ENCODE results near the gene UHRF1.

DNA sequence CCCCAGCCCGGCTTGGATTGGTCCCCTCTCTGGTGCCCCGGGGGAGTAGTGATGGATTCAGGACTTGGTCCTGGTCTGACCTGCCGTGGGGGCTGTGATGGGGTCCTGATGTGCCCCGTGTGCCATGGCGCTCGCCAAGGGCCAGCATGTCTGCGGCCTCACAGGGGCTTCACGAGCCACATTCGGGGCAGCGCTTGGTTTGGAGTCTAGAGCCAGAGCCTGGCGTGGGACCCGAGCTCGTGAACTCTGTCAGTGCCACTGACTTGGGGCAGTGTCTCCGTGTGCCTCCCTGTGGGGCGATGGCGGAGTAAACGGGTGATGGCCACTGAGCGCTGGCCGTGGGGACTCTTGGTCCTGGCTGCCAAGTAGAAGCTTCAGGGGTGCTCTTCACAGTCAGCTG is 76.8 kb downstream of the UHRF1 start:
- no peak for TF ChIP-seq EZH2 (IDR thresholded peaks at IDR 0.05)
- no peak for TF ChIP-seq FOXP2 (optimal IDR thresholded peaks at IDR 0.05; ENCODE audit: control extremely low read depth, extremely low read length, insufficient read depth)
- TF ChIP-seq POLR2AphosphoS5 (IDR thresholded peaks at IDR 0.05; ENCODE audit: borderline replicate concordance, low read depth, low read length), result no peak
